Measurements from ENCODE around the gene RLBP1. TPM values are rescaled to one million over a fixed set of nuclear protein-coding genes. Genes with fewer than 3 reads are reported as not detected.
"Not testable (repeated sequence)": the region's sequence is repeated elsewhere in the genome, so short reads cannot be mapped to it uniquely, and the experiment has no call there.

Gene RLBP1
- total and polyA plus RNA-seq, 10 of the 15 experiments (the other 5 are each of a cell fraction or from before 2014, with no cell fraction given), result 0.06 TPM; not detected in 9

GRCh38 chr15:89243046-89243690 lies 21.8 kb upstream of the RLBP1 start:
- peaks cover 32% of the 10 kb centered on the region for H3K79me2 ChIP-seq (ENCODE audit: control insufficient read depth, insufficient read depth, low read length)
- peak overlapping the region; percentile 98 for H3K4me2 ChIP-seq (ENCODE audit: control insufficient read depth, insufficient read depth)
- peak overlapping the region; percentile 96 for H3K9ac ChIP-seq (ENCODE audit: control insufficient read depth, insufficient read depth, low read length)
- peak overlapping the region; percentile 87 for H3K4me3 ChIP-seq
- no peak overlapping the region for H3K27ac ChIP-seq (ENCODE audit: control insufficient read depth, insufficient read depth)
- no peak for TF ChIP-seq MTA2 (IDR thresholded peaks at IDR 0.05; ENCODE audit: low read depth)
- TF ChIP-seq SUZ12 (IDR thresholded peaks at IDR 0.05; ENCODE audit: unreplicated experiment), result no peak
- TF ChIP-seq EGR1 (IDR thresholded peaks at IDR 0.05; ENCODE audit: borderline replicate concordance in 1 of 2, low read depth in 2 of 2, low read length in 2 of 2), result no peak
- TF ChIP-seq MEF2B (IDR thresholded peaks at IDR 0.05; ENCODE audit: partially characterized antibody, poor library complexity, severe bottlenecking), result no peak
- TF ChIP-seq, protein P1, sequence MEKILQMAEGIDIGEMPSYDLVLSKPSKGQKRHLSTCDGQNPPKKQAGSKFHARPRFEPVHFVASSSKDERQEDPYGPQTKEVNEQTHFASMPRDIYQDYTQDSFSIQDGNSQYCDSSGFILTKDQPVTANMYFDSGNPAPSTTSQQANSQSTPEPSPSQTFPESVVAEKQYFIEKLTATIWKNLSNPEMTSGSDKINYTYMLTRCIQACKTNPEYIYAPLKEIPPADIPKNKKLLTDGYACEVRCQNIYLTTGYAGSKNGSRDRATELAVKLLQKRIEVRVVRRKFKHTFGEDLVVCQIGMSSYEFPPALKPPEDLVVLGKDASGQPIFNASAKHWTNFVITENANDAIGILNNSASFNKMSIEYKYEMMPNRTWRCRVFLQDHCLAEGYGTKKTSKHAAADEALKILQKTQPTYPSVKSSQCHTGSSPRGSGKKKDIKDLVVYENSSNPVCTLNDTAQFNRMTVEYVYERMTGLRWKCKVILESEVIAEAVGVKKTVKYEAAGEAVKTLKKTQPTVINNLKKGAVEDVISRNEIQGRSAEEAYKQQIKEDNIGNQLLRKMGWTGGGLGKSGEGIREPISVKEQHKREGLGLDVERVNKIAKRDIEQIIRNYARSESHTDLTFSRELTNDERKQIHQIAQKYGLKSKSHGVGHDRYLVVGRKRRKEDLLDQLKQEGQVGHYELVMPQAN (conservative IDR thresholded peaks at IDR 0.05), result no peak
- no peak for TF ChIP-seq FOXM1 (IDR thresholded peaks at IDR 0.05; ENCODE audit: low read depth, low read length)
- no peak for TF ChIP-seq HDGF (IDR thresholded peaks at IDR 0.05)
- TF ChIP-seq ZNF274 (IDR thresholded peaks at IDR 0.05; ENCODE audit: insufficient read depth, insufficient read length), result no peak
- TF ChIP-seq IRF4 (IDR thresholded peaks at IDR 0.05; ENCODE audit: low read depth, low read length), result no peak
- no peaks in the 10 kb centered on the region for H3K27me3 ChIP-seq (replicated peaks in 1 of 2; ENCODE audit: control insufficient read depth in 2 of 2, insufficient read depth in 2 of 2, low read length in 1 of 2)
- in situ Hi-C loops (cut with MboI) (no loop called here), intact Hi-C loops (cut with micrococcal nuclease; ENCODE audit: unreplicated experiment) (no loop called here)
- H3K4me1 ChIP-seq (ENCODE audit: control insufficient read depth, insufficient read depth, low read length), result peaks cover 10% of the 10 kb centered on the region; the same call in 1 of the 2 replicates
- no peak for ATAC-seq
- DNase-seq (ENCODE audit: low read depth, low spot score), result no peak
- BruUV-seq (replicated peaks), result TSS peak; percentile 77
- H2AFZ ChIP-seq (ENCODE audit: control insufficient read depth, low read depth, low read length), result peak overlapping the region; percentile 99
- 51% methylated on average over 20 of the region's 20 CpGs for WGBS (ENCODE audit: insufficient coverage, insufficient replicate concordance, low lambda C conversion rate, missing lambda C conversion rate)
- CTCF ChIA-PET, result interaction anchor here (0.7 to 5.4 kb wide), 4 partner anchors 10 to 89 kb away, joined by 4 to 42 read pairs (median 4); no protein-coding TSS in a partner anchor
- SMC1A ChIA-PET (ENCODE audit: uncharacterized antibody, unreplicated experiment), result interaction anchor here (1.1 to 2.4 kb wide), 3 partner anchors 36 to 65 kb away, joined by 3 to 17 read pairs (median 7); no protein-coding TSS in a partner anchor
- H3K36me3 ChIP-seq (ENCODE audit: control insufficient read depth in 2 of 2, insufficient read depth in 2 of 2, low read length in 1 of 2), result peaks cover 0 to 3% of the 10 kb centered on the region in 2 experiments; a peak in 1 of 4 replicates
- H4K20me1 ChIP-seq (ENCODE audit: control insufficient read depth, insufficient read depth), result no peaks in the 10 kb centered on the region
- POLR2A ChIA-PET, result interaction anchor here (1.7 kb wide), 1 partner anchor 92 kb away, joined by 8 read pairs; the partner anchor contains the start of gene POLG
- RAD21 ChIA-PET (ENCODE audit: unreplicated experiment), result interaction anchor here (0.6 to 4.0 kb wide), 3 partner anchors 36 to 933 kb away, joined by 3 to 32 read pairs (median 4); no protein-coding TSS in a partner anchor
- no peaks in the 10 kb centered on the region for H3K9me3 ChIP-seq (replicated peaks; ENCODE audit: control insufficient read depth, insufficient read depth, low read length)
- FAIRE-seq, result no peak

GRCh38 chr15:89239883-89240810 lies 18.8 kb upstream of the RLBP1 start:
- ATAC-seq; in situ Hi-C loops (cut with MboI); H3K79me2 ChIP-seq (ENCODE audit: control insufficient read depth, insufficient read depth, low read length); H3K27me3 ChIP-seq (replicated peaks in 1 of 2; ENCODE audit: control insufficient read depth in 2 of 2, insufficient read depth in 2 of 2, low read length in 1 of 2); H3K36me3 ChIP-seq (ENCODE audit: control insufficient read depth in 2 of 2, insufficient read depth in 2 of 2, low read length in 1 of 2); DNase-seq (ENCODE audit: low read depth, low spot score); H3K9me3 ChIP-seq (replicated peaks; ENCODE audit: control insufficient read depth, insufficient read depth, low read length); RAD21 ChIA-PET (ENCODE audit: unreplicated experiment); H3K4me3 ChIP-seq; H3K9ac ChIP-seq (ENCODE audit: control insufficient read depth, insufficient read depth, low read length); H3K4me2 ChIP-seq (ENCODE audit: control insufficient read depth, insufficient read depth); intact Hi-C loops (cut with micrococcal nuclease; ENCODE audit: unreplicated experiment); H3K27ac ChIP-seq (ENCODE audit: control insufficient read depth, insufficient read depth); H2AFZ ChIP-seq (ENCODE audit: control insufficient read depth, low read depth, low read length); H4K20me1 ChIP-seq (ENCODE audit: control insufficient read depth, insufficient read depth); BruUV-seq (replicated peaks); FAIRE-seq; H3K4me1 ChIP-seq (ENCODE audit: control insufficient read depth, insufficient read depth, low read length); SMC1A ChIA-PET (ENCODE audit: uncharacterized antibody, unreplicated experiment); POLR2A ChIA-PET: not testable (repeated sequence)
- WGBS (ENCODE audit: insufficient coverage, insufficient replicate concordance, low lambda C conversion rate, missing lambda C conversion rate), result 45% methylated on average over 12 of the region's 12 CpGs
- CTCF ChIA-PET, result interaction anchor here (1.0 kb wide), 1 partner anchor 119 kb away, joined by 3 read pairs; no protein-coding TSS in a partner anchor
